Ascending aorta (tissue), 2 donors: ENCODE results near the gene MCOLN1. TPM values are rescaled to one million over a fixed set of nuclear protein-coding genes. Genes with fewer than 3 reads are reported as not detected.

Experiments
- DNase-seq, 2 donors: peaks; one replicate each; pipeline ENCODE4 v3.0.0-alpha.2; 2019; ENCODE audit warnings: low spot score in 2 of 2
- H3K27ac ChIP-seq, 2 donors: fragments of 200-600 bp; sonication (generic); one replicate each; pipeline ENCODE4 v1.5.1; 2016 to 2017; ENCODE audit warnings: mild to moderate bottlenecking in 1 of 2
- H3K27me3 ChIP-seq: fragments of 200-600 bp; sonication (generic); one replicate; pipeline ENCODE4 v1.5.1; 2017
- H3K36me3 ChIP-seq, 2 donors: fragments of 200-600 bp; sonication (generic); one replicate each; pipeline ENCODE4 v1.5.1; 2016
- H3K4me1 ChIP-seq, 2 donors: fragments of 200-600 bp; sonication (generic); one replicate each; pipeline ENCODE4 v1.5.1; 2016 to 2017; ENCODE audit warnings: mild to moderate bottlenecking in 1 of 2
- H3K4me3 ChIP-seq, 2 donors: fragments of 200-600 bp; sonication (generic); one replicate each; pipeline ENCODE4 v1.5.1; 2016 to 2017; ENCODE audit warnings: mild to moderate bottlenecking in 1 of 2
- H3K9me3 ChIP-seq, 2 donors: fragments of 200-600 bp; sonication (generic); one replicate each; pipeline ENCODE4 v1.5.1; 2016
- CTCF ChIP-seq, 3 experiments: fragments of 200-600 bp in 2 of 3; fragments of 450-650 bp in 1 of 3; sonication (generic) in 2 of 3; IDR thresholded peaks; one replicate each; pipeline ENCODE4 v1.5.1; 2016 to 2019; ENCODE audit warnings: antibody characterized with exemption in 3 of 3, mild to moderate bottlenecking in 1 of 3, moderate library complexity in 1 of 3
- intact Hi-C: fragments of 100-400 bp; cut with DNase I; formaldehyde crosslinking; loops from one replicate; pipeline ENCODE4 v1.15.1; 2023
- total RNA-seq: library from RNA; depleted of rRNA; stranded (reverse); fragments of >200 nt; gene quantifications from one replicate; pipeline ENCODE4 v1.1.0, GENCODE V29; 2016

MCOLN1 gene
- total RNA-seq, 1 donor from 2014 or later, result 11.9 TPM

- H3K4me1 ChIP-seq, result peaks cover 3 to 9% of the 10 kb centered on the region in 2 donors
- no peaks in the 10 kb centered on the region for H3K36me3 ChIP-seq
- H3K4me3 ChIP-seq, result no peak overlapping the region
- no peak overlapping the region for H3K27ac ChIP-seq
- H3K9me3 ChIP-seq, result no peaks in the 10 kb centered on the region
- DNase-seq, result no peak
- TF ChIP-seq CTCF (IDR thresholded peaks at IDR 0.05), result no peak
- H3K27me3 ChIP-seq, result no peaks in the 10 kb centered on the region
- intact Hi-C loops, result no loop called here
Measured at GRCh38 chr19:7504684-7505083, 17.7 kb upstream of the MCOLN1 start.

- Histone ChIP-seq H3K4me1 (peaks cover 3 to 9% of the 10 kb centered on the region in 2 donors), H3K27ac (no peak overlapping the region), H3K4me3 (no peak overlapping the region), H3K36me3 (no peaks in the 10 kb centered on the region), H3K27me3 (no peaks in the 10 kb centered on the region), H3K9me3 (no peaks in the 10 kb centered on the region)
- no peak for DNase-seq
- no peak for TF ChIP-seq CTCF (IDR thresholded peaks at IDR 0.05)
- intact Hi-C loops, result no loop called here
Measured at GRCh38 chr19:7505288-7505681, 17.1 kb upstream of the MCOLN1 start.

GRCh38 chr19:7505682-7506384 lies 16.6 kb upstream of the MCOLN1 start:
- TF ChIP-seq CTCF (IDR thresholded peaks at IDR 0.05), result no peak
- Histone ChIP-seq H3K4me3 (peak overlapping the region in 1 of 2 donors; percentile 28), H3K27me3 (no peaks in the 10 kb centered on the region), H3K9me3 (no peaks in the 10 kb centered on the region), H3K36me3 (no peaks in the 10 kb centered on the region), H3K27ac (no peak overlapping the region), H3K4me1 (peaks cover 1 to 8% of the 10 kb centered on the region in 2 donors)
- no peak for DNase-seq
- intact Hi-C loops, result no loop called here

GRCh38 chr19:7506385-7507328 lies 15.8 kb upstream of the MCOLN1 start:
- H3K36me3 ChIP-seq, result no peaks in the 10 kb centered on the region
- no peaks in the 10 kb centered on the region for H3K27me3 ChIP-seq
- TF ChIP-seq CTCF (IDR thresholded peaks at IDR 0.05), result no peak
- no peak overlapping the region for H3K4me3 ChIP-seq
- peak; percentile 61 to 88 for DNase-seq
- intact Hi-C loops, result no loop called here
- H3K4me1 ChIP-seq, result peaks cover 0 to 3% of the 10 kb centered on the region in 2 donors
- H3K9me3 ChIP-seq, result no peaks in the 10 kb centered on the region
- H3K27ac ChIP-seq, result no peak overlapping the region

- H3K4me1 ChIP-seq, result peaks cover 0 to 3% of the 10 kb centered on the region in 2 donors
- no peak overlapping the region for H3K27ac ChIP-seq
- H3K4me3 ChIP-seq, result no peak overlapping the region
- no peak for TF ChIP-seq CTCF (IDR thresholded peaks at IDR 0.05)
- peak; percentile 60 to 88 for DNase-seq
- H3K27me3 ChIP-seq, result no peaks in the 10 kb centered on the region
- no peaks in the 10 kb centered on the region for H3K36me3 ChIP-seq
- H3K9me3 ChIP-seq, result no peaks in the 10 kb centered on the region
- intact Hi-C loops, result no loop called here
Measured at GRCh38 chr19:7507884-7508283, 14.5 kb upstream of the MCOLN1 start.
